SK-N-DZ (cell line): Measurements from ENCODE around the gene ZNF784.

Experiments used
- DNase-seq: peaks from one replicate; pipeline ENCODE4 v3.0.0-alpha.2; 2015; ENCODE audit warnings: low spot score

Gene ZNF784

GRCh38 chr19:55643003-55643886 is 18.9 kb upstream of the ZNF784 start, which contains the start of gene ZNF581:
Gene ZNF581 (plus strand): TSS chr19:55643649. CDS start chr19:55644572, 923 bp downstream.
- peak; percentile 56 for DNase-seq

- DNase-seq, result no peak
These were observed 18.0 kb upstream of the ZNF784 start for GRCh38 chr19:55642153-55643002.

GRCh38 chr19:55641426-55642152 is 17.2 kb upstream of the ZNF784 start:
- DNase-seq, result no peak

- peak; percentile 60 for DNase-seq
These were observed 16.4 kb upstream of the ZNF784 start, which contains the start of gene ZNF580 for GRCh38 chr19:55640577-55641425. Gene ZNF580 (plus strand): TSS chr19:55641002. CDS start chr19:55642509, 1,507 bp downstream.

GRCh38 chr19:55640043-55640576 is 15.7 kb upstream of the ZNF784 start:
- DNase-seq, result peak; percentile 65

GRCh38 chr19:55638864-55639359 is 14.5 kb upstream of the ZNF784 start:
- DNase-seq, result peak; percentile 36

GRCh38 chr19:55637534-55637933 is 13.2 kb upstream of the ZNF784 start:
- no peak for DNase-seq

- DNase-seq, result no peak
These were observed 12.4 kb upstream of the ZNF784 start for GRCh38 chr19:55636723-55637122.

GRCh38 chr19:55635856-55636440 is 11.6 kb upstream of the ZNF784 start:
- no peak for DNase-seq

- DNase-seq, result no peak
These were observed 11.0 kb upstream of the ZNF784 start for GRCh38 chr19:55635334-55635717.

- DNase-seq, result no peak
These were observed 9.5 kb upstream of the ZNF784 start for GRCh38 chr19:55633861-55634260.

- peak; percentile 83 for DNase-seq
These were observed 8.1 kb upstream of the ZNF784 start for GRCh38 chr19:55632463-55632834.

GRCh38 chr19:55626350-55626749 is 2.0 kb upstream of the ZNF784 start:
- DNase-seq, result no peak

- DNase-seq, result no peak
These were observed 599 bp upstream of the ZNF784 start for GRCh38 chr19:55625004-55625326.

- DNase-seq, result no peak
These were observed 805 bp downstream of the ZNF784 start for GRCh38 chr19:55623561-55623960.

GRCh38 chr19:55623130-55623529 is 1.2 kb downstream of the ZNF784 start:
- DNase-seq, result no peak

- no peak for DNase-seq
These were observed 2.0 kb downstream of the ZNF784 start for GRCh38 chr19:55622242-55622969.

- no peak for DNase-seq
These were observed 2.6 kb downstream of the ZNF784 start for GRCh38 chr19:55621673-55622231.

GRCh38 chr19:55621205-55621672 is 3.1 kb downstream of the ZNF784 start:
- no peak for DNase-seq
